ENCODE data around the gene PLAAT4.

DNA sequence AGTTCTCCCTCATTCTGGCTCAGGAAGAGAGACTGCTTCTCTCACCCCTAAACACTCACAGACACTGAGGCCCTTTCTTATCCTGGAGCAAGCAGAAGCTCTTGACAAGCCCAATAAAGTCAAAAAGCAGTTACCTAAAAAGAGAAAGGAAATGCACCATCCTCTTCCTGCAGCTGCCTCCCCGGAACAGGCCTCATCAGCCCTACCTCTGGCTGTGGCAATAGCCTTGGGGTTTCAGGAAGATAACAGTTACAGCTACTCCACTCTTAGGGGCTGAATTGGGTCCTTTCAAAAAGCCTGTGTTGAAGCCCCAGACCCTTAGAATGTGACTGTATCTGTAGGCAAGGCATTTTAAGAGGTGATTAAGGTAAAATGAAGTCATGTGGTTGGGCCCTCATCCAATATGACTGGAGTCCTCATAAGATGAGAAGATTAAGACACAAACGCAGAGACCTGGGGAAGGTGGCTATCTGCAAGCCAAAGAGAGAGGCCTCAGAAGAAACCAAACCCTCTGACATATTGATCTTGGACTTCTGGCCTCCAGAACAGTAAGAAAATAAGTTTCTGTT is 34.3 kb upstream of the PLAAT4 start:
- TF ChIP-seq, protein P1, sequence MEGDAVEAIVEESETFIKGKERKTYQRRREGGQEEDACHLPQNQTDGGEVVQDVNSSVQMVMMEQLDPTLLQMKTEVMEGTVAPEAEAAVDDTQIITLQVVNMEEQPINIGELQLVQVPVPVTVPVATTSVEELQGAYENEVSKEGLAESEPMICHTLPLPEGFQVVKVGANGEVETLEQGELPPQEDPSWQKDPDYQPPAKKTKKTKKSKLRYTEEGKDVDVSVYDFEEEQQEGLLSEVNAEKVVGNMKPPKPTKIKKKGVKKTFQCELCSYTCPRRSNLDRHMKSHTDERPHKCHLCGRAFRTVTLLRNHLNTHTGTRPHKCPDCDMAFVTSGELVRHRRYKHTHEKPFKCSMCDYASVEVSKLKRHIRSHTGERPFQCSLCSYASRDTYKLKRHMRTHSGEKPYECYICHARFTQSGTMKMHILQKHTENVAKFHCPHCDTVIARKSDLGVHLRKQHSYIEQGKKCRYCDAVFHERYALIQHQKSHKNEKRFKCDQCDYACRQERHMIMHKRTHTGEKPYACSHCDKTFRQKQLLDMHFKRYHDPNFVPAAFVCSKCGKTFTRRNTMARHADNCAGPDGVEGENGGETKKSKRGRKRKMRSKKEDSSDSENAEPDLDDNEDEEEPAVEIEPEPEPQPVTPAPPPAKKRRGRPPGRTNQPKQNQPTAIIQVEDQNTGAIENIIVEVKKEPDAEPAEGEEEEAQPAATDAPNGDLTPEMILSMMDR (IDR thresholded peaks at IDR 0.05): no peak
- TF ChIP-seq POLR2A (IDR thresholded peaks at IDR 0.05): no peak
